ENCODE measurements around the gene ICOS. TPM values are rescaled to one million over a fixed set of nuclear protein-coding genes. Genes with fewer than 3 reads are reported as not detected.

Gene ICOS
- total and polyA plus RNA-seq, 10 of the 15 experiments (the other 5 are each of a cell fraction or from before 2014, with no cell fraction given), result 0.47 to 36.0 (median 0.87) TPM

GRCh38 chr2:204008352-204008751, 71.8 kb downstream of the ICOS start:
- no peak overlapping the region for H3K4me2 ChIP-seq (ENCODE audit: control insufficient read depth, insufficient read depth)
- H3K9ac ChIP-seq (ENCODE audit: control insufficient read depth, insufficient read depth, low read length), result no peak overlapping the region
- BruUV-seq (replicated peaks), result no TSS peak
- ChIA-PET RAD21 (ENCODE audit: unreplicated experiment) (no interaction called here), SMC1A (ENCODE audit: uncharacterized antibody, unreplicated experiment) (no interaction called here), CTCF (no interaction called here), POLR2A (no interaction called here)
- no peak overlapping the region for H3K4me3 ChIP-seq
- TF ChIP-seq STAT3 (IDR thresholded peaks at IDR 0.05; ENCODE audit: low read depth, low read length) (no peak), CBX5 (IDR thresholded peaks at IDR 0.05; ENCODE audit: low read depth) (no peak), JUND (IDR thresholded peaks at IDR 0.05; ENCODE audit: low read depth, low read length) (no peak), FOXM1 (IDR thresholded peaks at IDR 0.05; ENCODE audit: low read depth, low read length) (no peak), ZNF592 (IDR thresholded peaks at IDR 0.05) (no peak)
- in situ Hi-C loops (cut with MboI) (no loop called here), intact Hi-C loops (cut with micrococcal nuclease; ENCODE audit: unreplicated experiment) (no loop called here)
- no peaks in the 10 kb centered on the region for H3K36me3 ChIP-seq (ENCODE audit: control insufficient read depth in 2 of 2, insufficient read depth in 2 of 2, low read length in 1 of 2)
- no peaks in the 10 kb centered on the region for H3K27me3 ChIP-seq (replicated peaks in 1 of 2; ENCODE audit: control insufficient read depth in 2 of 2, insufficient read depth in 2 of 2, low read length in 1 of 2)
- ATAC-seq (no peak), FAIRE-seq (no peak), DNase-seq (ENCODE audit: low read depth, low spot score) (no peak)
- no peak overlapping the region for H2AFZ ChIP-seq (ENCODE audit: control insufficient read depth, low read depth, low read length)
- H3K27ac ChIP-seq (ENCODE audit: control insufficient read depth, insufficient read depth), result no peak overlapping the region
- H3K9me3 ChIP-seq (replicated peaks; ENCODE audit: control insufficient read depth, insufficient read depth, low read length), result no peaks in the 10 kb centered on the region; the same call in 2 of the 3 replicates
- WGBS (ENCODE audit: insufficient coverage, insufficient replicate concordance, low lambda C conversion rate, missing lambda C conversion rate), result 40% methylated on average over 6 of the region's 6 CpGs
- H3K4me1 ChIP-seq (ENCODE audit: control insufficient read depth, insufficient read depth, low read length), result no peaks in the 10 kb centered on the region
- no peaks in the 10 kb centered on the region for H3K79me2 ChIP-seq (ENCODE audit: control insufficient read depth, insufficient read depth, low read length)
- H4K20me1 ChIP-seq (ENCODE audit: control insufficient read depth, insufficient read depth), result no peaks in the 10 kb centered on the region

Measured in GM12878 (cell line).